DOHH2 (cell line): ENCODE results near the gene TNFAIP3.

Experiments used
- CTCF ChIP-seq: fragments of 200-600 bp; sonication (generic); IDR thresholded peaks from one replicate; pipeline ENCODE4 v1.5.1; 2014; ENCODE audit warnings: antibody characterized with exemption, mild to moderate bottlenecking, low read depth, low read length; ENCODE audit not compliant: poor library complexity, severe bottlenecking
- EZH2phosphoT487 ChIP-seq: fragments of 200-600 bp; sonication (generic); IDR thresholded peaks from 2 replicates; pipeline ENCODE4 v1.6.1; 2017; ENCODE audit warnings: borderline replicate concordance, mild to moderate bottlenecking, antibody characterized with exemption, low read length, moderate library complexity, mixed read lengths

DNA sequence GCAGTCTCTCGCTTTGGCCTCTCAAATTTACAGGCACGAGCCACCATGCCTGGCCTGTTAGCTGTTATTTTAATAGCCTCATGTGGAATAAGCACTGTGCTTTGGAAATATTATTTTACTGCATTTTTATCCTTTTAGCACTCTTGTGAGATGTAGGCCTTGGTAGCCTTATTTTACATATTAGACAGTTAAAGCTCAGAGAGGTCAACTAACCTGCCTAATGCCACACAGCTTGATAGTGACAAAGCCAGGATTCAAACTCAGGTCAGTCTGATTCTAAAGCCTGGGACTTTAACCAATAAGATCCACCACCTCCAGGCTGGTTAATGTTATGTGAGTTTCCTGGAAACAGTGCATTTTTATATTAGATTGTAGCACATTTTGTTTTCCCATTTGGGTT, 9.5 kb downstream of the TNFAIP3 start:
- TF ChIP-seq CTCF (no peak), EZH2phosphoT487 (no peak)
